ENCODE results near the gene TPCN1. TPM values are rescaled to one million over a fixed set of nuclear protein-coding genes. Genes with fewer than 3 reads are reported as not detected.

Gene TPCN1
- total and polyA plus RNA-seq, 2 donors (not counting 1 experiment from before 2014, with no cell fraction given) = 17.2 to 17.8 TPM

- peaks cover 8% of the 10 kb centered on the region for H3K4me1 ChIP-seq (ENCODE audit: control insufficient read depth, extremely low read depth, insufficient read depth, low read length)
- H2AFZ ChIP-seq (ENCODE audit: low read length) = peak overlapping the region; percentile 87
- DNase-seq (ENCODE audit: low read depth in 2 of 2) = no peak
- peak overlapping the region; percentile 98 for H3K27ac ChIP-seq (ENCODE audit: insufficient read depth, low read length)
- no peaks in the 10 kb centered on the region for H3K27me3 ChIP-seq (ENCODE audit: control insufficient read depth, insufficient read depth, low read length)
- H4K20me1 ChIP-seq (ENCODE audit: control insufficient read depth, extremely low read depth, insufficient read depth, low read length) = no peaks in the 10 kb centered on the region
- peaks cover 34% of the 10 kb centered on the region for H3K79me2 ChIP-seq (ENCODE audit: control insufficient read depth, insufficient read depth, low read length)
- peak overlapping the region; percentile 90 to 100 (median 94) for H3K4me3 ChIP-seq (replicated peaks in 1 of 4; ENCODE audit: control extremely low read depth in 1 of 4, insufficient read depth in 1 of 4, low read depth in 3 of 4, low read length in 4 of 4)
- H3K36me3 ChIP-seq (ENCODE audit: control insufficient read depth, insufficient read depth, low read length) = peaks cover 5% of the 10 kb centered on the region
- H3K4me2 ChIP-seq (ENCODE audit: extremely low read depth, insufficient read depth, low read length) = peak overlapping the region; percentile 90
- H3K9ac ChIP-seq (ENCODE audit: insufficient read depth, low read length) = peak overlapping the region; percentile 100
- TF ChIP-seq CTCF (conservative IDR thresholded peaks at IDR 0.05 in 1 of 2, IDR thresholded peaks at IDR 0.05 in 1 of 2; ENCODE audit: low read depth in 1 of 2, low read length in 2 of 2) = no peak
- TF ChIP-seq EZH2 (IDR thresholded peaks at IDR 0.05; ENCODE audit: low read length, missing control alignments) = no peak
- no peaks in the 10 kb centered on the region for H3K9me3 ChIP-seq (ENCODE audit: control insufficient read depth, insufficient read depth, low read depth, low read length)
These were observed 37.0 kb upstream of the TPCN1 start for GRCh38 chr12:113184098-113184899.

GRCh38 chr12:113184900-113185179, 36.4 kb upstream of the TPCN1 start:
- no peaks in the 10 kb centered on the region for H3K9me3 ChIP-seq (ENCODE audit: control insufficient read depth, insufficient read depth, low read depth, low read length)
- H3K4me2 ChIP-seq (ENCODE audit: extremely low read depth, insufficient read depth, low read length) = peak overlapping the region; percentile 90
- peaks cover 34% of the 10 kb centered on the region for H3K79me2 ChIP-seq (ENCODE audit: control insufficient read depth, insufficient read depth, low read length)
- H3K9ac ChIP-seq (ENCODE audit: insufficient read depth, low read length) = peak overlapping the region; percentile 100
- H3K27me3 ChIP-seq (ENCODE audit: control insufficient read depth, insufficient read depth, low read length) = no peaks in the 10 kb centered on the region
- peak overlapping the region; percentile 87 for H2AFZ ChIP-seq (ENCODE audit: low read length)
- H3K27ac ChIP-seq (ENCODE audit: insufficient read depth, low read length) = peak overlapping the region; percentile 98
- TF ChIP-seq EZH2 (IDR thresholded peaks at IDR 0.05; ENCODE audit: low read length, missing control alignments) (no peak), CTCF (conservative IDR thresholded peaks at IDR 0.05 in 1 of 2, IDR thresholded peaks at IDR 0.05 in 1 of 2; ENCODE audit: low read depth in 1 of 2, low read length in 2 of 2) (no peak)
- peaks cover 8% of the 10 kb centered on the region for H3K4me1 ChIP-seq (ENCODE audit: control insufficient read depth, extremely low read depth, insufficient read depth, low read length)
- peaks cover 2% of the 10 kb centered on the region for H3K36me3 ChIP-seq (ENCODE audit: control insufficient read depth, insufficient read depth, low read length)
- peak overlapping the region; percentile 90 to 100 (median 94) for H3K4me3 ChIP-seq (replicated peaks in 1 of 4; ENCODE audit: control extremely low read depth in 1 of 4, insufficient read depth in 1 of 4, low read depth in 3 of 4, low read length in 4 of 4)
- DNase-seq (ENCODE audit: low read depth in 2 of 2) = peak; percentile 88 to 89
- no peaks in the 10 kb centered on the region for H4K20me1 ChIP-seq (ENCODE audit: control insufficient read depth, extremely low read depth, insufficient read depth, low read length)

GRCh38 chr12:113185180-113186032, 35.9 kb upstream of the TPCN1 start, which contains the start of the genes DDX54 and RITA1:
Gene DDX54, minus strand, starts transcription at chr12:113185478. Its CDS starts 27 bp downstream, at chr12:113185451.
Gene RITA1, plus strand, starts transcription at chr12:113185721. Its CDS starts 1,026 bp downstream, at chr12:113186747.
- Histone ChIP-seq H3K27me3 (ENCODE audit: control insufficient read depth, insufficient read depth, low read length) (no peaks in the 10 kb centered on the region), H3K27ac (ENCODE audit: insufficient read depth, low read length) (peak within 1 kb of the TSS; percentile 98), H3K9me3 (ENCODE audit: control insufficient read depth, insufficient read depth, low read depth, low read length) (no peaks in the 10 kb centered on the region), H3K4me3 (replicated peaks in 1 of 4; ENCODE audit: control extremely low read depth in 1 of 4, insufficient read depth in 1 of 4, low read depth in 3 of 4, low read length in 4 of 4) (peak within 1 kb of the TSS; percentile 90 to 100 (median 94)), H3K79me2 (ENCODE audit: control insufficient read depth, insufficient read depth, low read length) (peaks cover 34% of the 10 kb centered on the region), H2AFZ (ENCODE audit: low read length) (peak within 1 kb of the TSS; percentile 87), H3K36me3 (ENCODE audit: control insufficient read depth, insufficient read depth, low read length) (peaks cover 2% of the 10 kb centered on the region), H3K9ac (ENCODE audit: insufficient read depth, low read length) (peak within 1 kb of the TSS; percentile 100), H3K4me2 (ENCODE audit: extremely low read depth, insufficient read depth, low read length) (peak within 1 kb of the TSS; percentile 90), H3K4me1 (ENCODE audit: control insufficient read depth, extremely low read depth, insufficient read depth, low read length) (peaks cover 8% of the 10 kb centered on the region), H4K20me1 (ENCODE audit: control insufficient read depth, extremely low read depth, insufficient read depth, low read length) (no peaks in the 10 kb centered on the region)
- no peak for TF ChIP-seq CTCF (conservative IDR thresholded peaks at IDR 0.05 in 1 of 2, IDR thresholded peaks at IDR 0.05 in 1 of 2; ENCODE audit: low read depth in 1 of 2, low read length in 2 of 2)
- TF ChIP-seq EZH2 (IDR thresholded peaks at IDR 0.05; ENCODE audit: low read length, missing control alignments) = no peak
- DNase-seq (ENCODE audit: low read depth in 2 of 2) = peak; percentile 72 to 78
